Measurements from ENCODE around the gene SH2D3C. TPM values are rescaled to one million over a fixed set of nuclear protein-coding genes. Genes with fewer than 3 reads are reported as not detected.

SH2D3C gene
- total RNA-seq, 2 experiments from 2014 or later: 30.3 to 35.2 TPM

GRCh38 chr9:127805620-127806019 lies 27.2 kb upstream of the SH2D3C start:
- Mint-ChIP-seq H3K27me3 (no peaks in the 10 kb centered on the region), H3K9me3 (ENCODE audit: low read depth) (no peaks in the 10 kb centered on the region), H3K4me1 (peaks cover 25% of the 10 kb centered on the region), H3K36me3 (ENCODE audit: low read depth) (peaks cover 28% of the 10 kb centered on the region), H3K27ac (no peak overlapping the region), H3K4me3 (no peak overlapping the region)
- DNase-seq: peak; percentile 74
- no peak for ATAC-seq
- intact Hi-C loops (cut with DNase I, micrococcal nuclease): no loop called here
- ChIA-PET POLR2A (interaction anchor here (0.8 kb wide), 1 partner anchor 8 kb away, joined by 3 read pairs; no protein-coding TSS in a partner anchor), CTCF (interaction anchor here (0.6 to 1.4 kb wide), 6 partner anchors 11 to 198 kb away, joined by 3 to 5 read pairs (median 4); no protein-coding TSS in a partner anchor)

GRCh38 chr9:127803507-127804352 lies 25.3 kb upstream of the SH2D3C start:
- DNase-seq: peak; percentile 49
- intact Hi-C loops (cut with DNase I, micrococcal nuclease): loop anchor here (1.0 to 5.0 kb wide), 6 partner anchors 67 to 471 kb away; partner anchors contain the start of genes PTGES2 (in 1 of the 2), ST6GALNAC4 (in 1 of the 2) and ST6GALNAC6 (in 1 of the 2)
- CTCF ChIA-PET: interaction anchor here (0.6 to 0.8 kb wide), 2 partner anchors 19 to 69 kb away, joined by 4 read pairs; partner anchors contain the start of gene TOR2A
- no peaks in the 10 kb centered on the region for H3K9me3 Mint-ChIP-seq (ENCODE audit: low read depth)
- peak overlapping the region; percentile 98 for H3K4me3 Mint-ChIP-seq
- POLR2A ChIA-PET: interaction anchor here (1.9 kb wide), 1 partner anchor 33 kb away, joined by 5 read pairs; no protein-coding TSS in a partner anchor
- H3K27me3 Mint-ChIP-seq: no peaks in the 10 kb centered on the region
- peaks cover 20% of the 10 kb centered on the region for H3K36me3 Mint-ChIP-seq (ENCODE audit: low read depth)
- ATAC-seq: peak; percentile 11
- H3K4me1 Mint-ChIP-seq: peaks cover 25% of the 10 kb centered on the region
- peak overlapping the region; percentile 95 for H3K27ac Mint-ChIP-seq

- H3K4me1 Mint-ChIP-seq: peaks cover 26% of the 10 kb centered on the region
- POLR2A ChIA-PET: interaction anchor here (0.8 to 1.9 kb wide), 2 partner anchors 10 to 32 kb away, joined by 3 to 5 read pairs; no protein-coding TSS in a partner anchor
These were observed 24.3 kb upstream of the SH2D3C start, which contains the start of gene FPGS for GRCh38 chr9:127802576-127803443. FPGS (plus strand) TSS chr9:127802882; CDS start chr9:127802925, 43 bp downstream.

GRCh38 chr9:127801955-127802575 lies 23.6 kb upstream of the SH2D3C start:
- Mint-ChIP-seq H3K4me3 (peak overlapping the region; percentile 98), H3K4me1 (peaks cover 32% of the 10 kb centered on the region), H3K27me3 (no peaks in the 10 kb centered on the region), H3K27ac (peak overlapping the region; percentile 69), H3K9me3 (ENCODE audit: low read depth) (no peaks in the 10 kb centered on the region), H3K36me3 (ENCODE audit: low read depth) (peaks cover 14% of the 10 kb centered on the region)
- intact Hi-C loops (cut with DNase I, micrococcal nuclease): loop anchor here (1.0 to 5.0 kb wide), 11 partner anchors 16 to 654 kb away; partner anchors contain the start of genes CDK9 (in 2 of the 2), ST6GALNAC4 (in 2 of the 2), ODF2 (in 1 of the 2) and PTRH1 (in 1 of the 2)
- DNase-seq (no peak), ATAC-seq (no peak)
- POLR2A ChIA-PET: interaction anchor here (0.6 to 1.9 kb wide), 3 partner anchors 9 to 233 kb away, joined by 3 to 5 read pairs (median 3); no protein-coding TSS in a partner anchor
- CTCF ChIA-PET: interaction anchor here (0.6 to 1.1 kb wide), 5 partner anchors 13 to 68 kb away, joined by 3 to 5 read pairs (median 4); partner anchors contain the start of genes CDK9 and TOR2A

More at GRCh38 chr9:127802576-127803443, 24.3 kb upstream of the SH2D3C start, which contains the start of gene FPGS:
- Mint-ChIP-seq H3K36me3 (ENCODE audit: low read depth) (peaks cover 17% of the 10 kb centered on the region), H3K27ac (peak within 1 kb of the TSS; percentile 95), H3K9me3 (ENCODE audit: low read depth) (no peaks in the 10 kb centered on the region), H3K4me3 (peak within 1 kb of the TSS; percentile 98), H3K27me3 (no peaks in the 10 kb centered on the region)
- DNase-seq (peak; percentile 93), ATAC-seq (peak; percentile 86)
- intact Hi-C loops (cut with DNase I, micrococcal nuclease): loop anchor here (1.0 to 5.0 kb wide), 13 partner anchors 17 to 653 kb away; partner anchors contain the start of genes CDK9 (in 2 of the 2), ST6GALNAC4 (in 2 of the 2), ODF2 (in 1 of the 2) and PTGES2 (in 1 of the 2)
- CTCF ChIA-PET: interaction anchor here (0.6 to 1.1 kb wide), 4 partner anchors 13 to 68 kb away, joined by 3 to 5 read pairs (median 4); partner anchors contain the start of genes CDK9 and TOR2A

GRCh38 chr9:127796852-127797370 lies 18.4 kb upstream of the SH2D3C start:
- H3K27me3 Mint-ChIP-seq: no peaks in the 10 kb centered on the region
- ATAC-seq: peak; percentile 22
- POLR2A ChIA-PET: interaction anchor here (0.6 kb wide), 2 partner anchors 9 to 44 kb away, joined by 3 to 6 read pairs; no protein-coding TSS in a partner anchor
- DNase-seq: no peak
- intact Hi-C loops (cut with DNase I, micrococcal nuclease): no loop called here
- peaks cover 29% of the 10 kb centered on the region for H3K4me1 Mint-ChIP-seq
- CTCF ChIA-PET: interaction anchor here (1.3 to 1.9 kb wide), 2 partner anchors 62 to 124 kb away, joined by 3 to 5 read pairs; partner anchors contain the start of gene TOR2A
- H3K36me3 Mint-ChIP-seq (ENCODE audit: low read depth): peaks cover 10% of the 10 kb centered on the region
- no peaks in the 10 kb centered on the region for H3K9me3 Mint-ChIP-seq (ENCODE audit: low read depth)
- peak overlapping the region; percentile 62 for H3K27ac Mint-ChIP-seq
- peak overlapping the region; percentile 35 for H3K4me3 Mint-ChIP-seq

GRCh38 chr9:127796225-127796813 lies 17.9 kb upstream of the SH2D3C start:
- Mint-ChIP-seq H3K27me3 (no peaks in the 10 kb centered on the region), H3K36me3 (ENCODE audit: low read depth) (peaks cover 10% of the 10 kb centered on the region), H3K9me3 (ENCODE audit: low read depth) (no peaks in the 10 kb centered on the region), H3K4me3 (no peak overlapping the region), H3K27ac (peak overlapping the region; percentile 62), H3K4me1 (peaks cover 26% of the 10 kb centered on the region)
- ATAC-seq (peak; percentile 36), DNase-seq (no peak)
- POLR2A ChIA-PET: interaction anchor here (0.6 kb wide), 1 partner anchor 45 kb away, joined by 6 read pairs; no protein-coding TSS in a partner anchor
- CTCF ChIA-PET: interaction anchor here (1.4 kb wide), 1 partner anchor 25 kb away, joined by 3 read pairs; no protein-coding TSS in a partner anchor
- intact Hi-C loops (cut with DNase I, micrococcal nuclease): no loop called here

- DNase-seq (no peak), ATAC-seq (no peak)
- Mint-ChIP-seq H3K27me3 (no peaks in the 10 kb centered on the region), H3K36me3 (ENCODE audit: low read depth) (peaks cover 25% of the 10 kb centered on the region), H3K4me1 (peaks cover 33% of the 10 kb centered on the region), H3K9me3 (ENCODE audit: low read depth) (no peaks in the 10 kb centered on the region), H3K27ac (no peak overlapping the region), H3K4me3 (no peak overlapping the region)
- ChIA-PET POLR2A (no interaction called here), CTCF (no interaction called here)
- intact Hi-C loops (cut with DNase I, micrococcal nuclease): no loop called here
These were observed 15.7 kb upstream of the SH2D3C start for GRCh38 chr9:127794001-127794791.

- no peak for DNase-seq
- no peak for ATAC-seq
- Mint-ChIP-seq H3K36me3 (ENCODE audit: low read depth) (peaks cover 34% of the 10 kb centered on the region), H3K27me3 (no peaks in the 10 kb centered on the region), H3K4me1 (peaks cover 43% of the 10 kb centered on the region), H3K4me3 (no peak overlapping the region), H3K9me3 (ENCODE audit: low read depth) (no peaks in the 10 kb centered on the region), H3K27ac (peak overlapping the region; percentile 63)
- intact Hi-C loops (cut with DNase I, micrococcal nuclease): no loop called here
- ChIA-PET CTCF (interaction anchor here (0.7 kb wide), 2 partner anchors 21 to 47 kb away, joined by 3 read pairs; no protein-coding TSS in a partner anchor), POLR2A (interaction anchor here (0.7 to 1.2 kb wide), 4 partner anchors 9 to 146 kb away, joined by 3 to 6 read pairs (median 4); partner anchors contain the start of genes PTRH1, TOR2A and TTC16)
These were observed 14.7 kb upstream of the SH2D3C start for GRCh38 chr9:127793093-127793708.

All from activated CD4-positive, alpha-beta T cell treated with anti-CD3 and anti-CD28 coated beads for 36 hours (primary cell).